ENCODE data around the gene EXOSC1.

GRCh38 chr10:97459111-97459510, 13.3 kb upstream of the EXOSC1 start:
- no peak for TF ChIP-seq POLR2AphosphoS5 (IDR thresholded peaks at IDR 0.05; ENCODE audit: low read depth, low read length)
- no peak for TF ChIP-seq TAF1 (IDR thresholded peaks at IDR 0.05; ENCODE audit: borderline replicate concordance, insufficient read depth, low read length)
- no peak for TF ChIP-seq SIN3A (IDR thresholded peaks at IDR 0.05; ENCODE audit: borderline replicate concordance, insufficient read depth, low read length)
- TF ChIP-seq FOXP2 (optimal IDR thresholded peaks at IDR 0.05; ENCODE audit: borderline replicate concordance, extremely low read depth, extremely low read length, insufficient read depth): no peak
- no peak for TF ChIP-seq REST (IDR thresholded peaks at IDR 0.05; ENCODE audit: insufficient read depth in 1 of 2, low read depth in 2 of 2, low read length in 2 of 2)
